ENCODE measurements around the gene POLR2A. TPM values are rescaled to one million over a fixed set of nuclear protein-coding genes. Genes with fewer than 3 reads are reported as not detected.
"Not testable (repeated sequence)": the region's sequence is repeated elsewhere in the genome, so short reads cannot be mapped to it uniquely, and the experiment has no call there.

The POLR2A gene
- total RNA-seq, 1 experiment from 2014 or later = 46.1 TPM

GRCh38 chr17:7480089-7480384, 4.1 kb upstream of the POLR2A start:
- Histone ChIP-seq H3K4me3 (ENCODE audit: insufficient read depth, low read depth, low read length) (peak overlapping the region; percentile 70), H3K36me3 (replicated peaks; ENCODE audit: control insufficient read depth, insufficient read depth, low read length) (no peaks in the 10 kb centered on the region), H3K27me3 (ENCODE audit: control insufficient read depth, insufficient read depth, low read length) (no peaks in the 10 kb centered on the region)
- DNase-seq = no peak

GRCh38 chr17:7481275-7481674, 2.9 kb upstream of the POLR2A start, which contains the start of gene SLC35G6:
TSS of gene SLC35G6 (plus strand) at chr17:7481446. CDS start at chr17:7481517, 71 bp downstream.
- not testable (repeated sequence) for H3K36me3 ChIP-seq (replicated peaks; ENCODE audit: control insufficient read depth, insufficient read depth, low read length); H3K4me3 ChIP-seq (ENCODE audit: insufficient read depth, low read depth, low read length); DNase-seq; H3K27me3 ChIP-seq (ENCODE audit: control insufficient read depth, insufficient read depth, low read length)

- not testable (repeated sequence) for H3K27me3 ChIP-seq (ENCODE audit: control insufficient read depth, insufficient read depth, low read length); H3K36me3 ChIP-seq (replicated peaks; ENCODE audit: control insufficient read depth, insufficient read depth, low read length); DNase-seq; H3K4me3 ChIP-seq (ENCODE audit: insufficient read depth, low read depth, low read length)
Observed at GRCh38 chr17:7481842-7482741, 2.1 kb upstream of the POLR2A start.

- H3K27me3 ChIP-seq (ENCODE audit: control insufficient read depth, insufficient read depth, low read length); DNase-seq; H3K36me3 ChIP-seq (replicated peaks; ENCODE audit: control insufficient read depth, insufficient read depth, low read length); H3K4me3 ChIP-seq (ENCODE audit: insufficient read depth, low read depth, low read length): not testable (repeated sequence)
Observed at GRCh38 chr17:7482742-7483088, 1.5 kb upstream of the POLR2A start.

GRCh38 chr17:7483255-7484066, 705 bp upstream of the POLR2A start:
- H3K36me3 ChIP-seq (replicated peaks; ENCODE audit: control insufficient read depth, insufficient read depth, low read length) = peaks cover 2% of the 10 kb centered on the region; the same call in 1 of the 2 replicates
- H3K4me3 ChIP-seq (ENCODE audit: insufficient read depth, low read depth, low read length) = peak overlapping the region; percentile 59
- peak; percentile 95 for DNase-seq
- no peaks in the 10 kb centered on the region for H3K27me3 ChIP-seq (ENCODE audit: control insufficient read depth, insufficient read depth, low read length)

GRCh38 chr17:7484919-7485377, 782 bp downstream of the POLR2A start:
- Histone ChIP-seq H3K36me3 (replicated peaks; ENCODE audit: control insufficient read depth, insufficient read depth, low read length) (peaks cover 2% of the 10 kb centered on the region; the same call in 1 of the 2 replicates), H3K27me3 (ENCODE audit: control insufficient read depth, insufficient read depth, low read length) (no peaks in the 10 kb centered on the region), H3K4me3 (ENCODE audit: insufficient read depth, low read depth, low read length) (peak overlapping the region; percentile 59)
- no peak for DNase-seq

GRCh38 chr17:7486181-7486580, 2.0 kb downstream of the POLR2A start:
- Histone ChIP-seq H3K4me3 (ENCODE audit: insufficient read depth, low read depth, low read length) (no peak overlapping the region), H3K27me3 (ENCODE audit: control insufficient read depth, insufficient read depth, low read length) (no peaks in the 10 kb centered on the region), H3K36me3 (replicated peaks; ENCODE audit: control insufficient read depth, insufficient read depth, low read length) (peaks cover 2% of the 10 kb centered on the region; the same call in 1 of the 2 replicates)
- no peak for DNase-seq

GRCh38 chr17:7490144-7490543, 6.0 kb downstream of the POLR2A start:
- Histone ChIP-seq H3K36me3 (replicated peaks; ENCODE audit: control insufficient read depth, insufficient read depth, low read length) (peaks cover 3% of the 10 kb centered on the region; the same call in 1 of the 2 replicates), H3K27me3 (ENCODE audit: control insufficient read depth, insufficient read depth, low read length) (no peaks in the 10 kb centered on the region), H3K4me3 (ENCODE audit: insufficient read depth, low read depth, low read length) (no peak overlapping the region)
- DNase-seq = no peak

GRCh38 chr17:7491583-7491982, 7.4 kb downstream of the POLR2A start:
- H3K36me3 ChIP-seq (replicated peaks; ENCODE audit: control insufficient read depth, insufficient read depth, low read length) = peaks cover 4% of the 10 kb centered on the region
- no peaks in the 10 kb centered on the region for H3K27me3 ChIP-seq (ENCODE audit: control insufficient read depth, insufficient read depth, low read length)
- no peak for DNase-seq
- H3K4me3 ChIP-seq (ENCODE audit: insufficient read depth, low read depth, low read length) = no peak overlapping the region

- DNase-seq = no peak
- H3K36me3 ChIP-seq (replicated peaks; ENCODE audit: control insufficient read depth, insufficient read depth, low read length) = peaks cover 22% of the 10 kb centered on the region
- H3K4me3 ChIP-seq (ENCODE audit: insufficient read depth, low read depth, low read length) = no peak overlapping the region
- H3K27me3 ChIP-seq (ENCODE audit: control insufficient read depth, insufficient read depth, low read length) = no peaks in the 10 kb centered on the region
Observed at GRCh38 chr17:7493941-7494340, 9.8 kb downstream of the POLR2A start.

- peaks cover 35% of the 10 kb centered on the region for H3K36me3 ChIP-seq (replicated peaks; ENCODE audit: control insufficient read depth, insufficient read depth, low read length)
- no peaks in the 10 kb centered on the region for H3K27me3 ChIP-seq (ENCODE audit: control insufficient read depth, insufficient read depth, low read length)
- H3K4me3 ChIP-seq (ENCODE audit: insufficient read depth, low read depth, low read length) = no peak overlapping the region
- DNase-seq = no peak
Observed at GRCh38 chr17:7495906-7496434, 11.8 kb downstream of the POLR2A start.

GRCh38 chr17:7496470-7497183, 12.5 kb downstream of the POLR2A start:
- no peaks in the 10 kb centered on the region for H3K27me3 ChIP-seq (ENCODE audit: control insufficient read depth, insufficient read depth, low read length)
- no peak for DNase-seq
- H3K4me3 ChIP-seq (ENCODE audit: insufficient read depth, low read depth, low read length) = no peak overlapping the region
- peaks cover 42% of the 10 kb centered on the region for H3K36me3 ChIP-seq (replicated peaks; ENCODE audit: control insufficient read depth, insufficient read depth, low read length)

- no peak for DNase-seq
- Histone ChIP-seq H3K4me3 (ENCODE audit: insufficient read depth, low read depth, low read length) (no peak overlapping the region), H3K36me3 (replicated peaks; ENCODE audit: control insufficient read depth, insufficient read depth, low read length) (peaks cover 48% of the 10 kb centered on the region), H3K27me3 (ENCODE audit: control insufficient read depth, insufficient read depth, low read length) (no peaks in the 10 kb centered on the region)
Observed at GRCh38 chr17:7497228-7497627, 13.1 kb downstream of the POLR2A start.

- DNase-seq = no peak
- Histone ChIP-seq H3K27me3 (ENCODE audit: control insufficient read depth, insufficient read depth, low read length) (no peaks in the 10 kb centered on the region), H3K4me3 (ENCODE audit: insufficient read depth, low read depth, low read length) (no peak overlapping the region), H3K36me3 (replicated peaks; ENCODE audit: control insufficient read depth, insufficient read depth, low read length) (peaks cover 52% of the 10 kb centered on the region)
Observed at GRCh38 chr17:7497636-7498035, 13.5 kb downstream of the POLR2A start.
